ENCODE measurements around the gene HS6ST1.

HS6ST1 gene

GRCh38 chr2:128311755-128312341 is 6.8 kb downstream of the HS6ST1 start:
- no peak for TF ChIP-seq CTCF (IDR thresholded peaks at IDR 0.05; ENCODE audit: low read depth, low read length)
- DNase-seq (ENCODE audit: extremely low read depth, low read depth): no peak

- TF ChIP-seq CTCF (IDR thresholded peaks at IDR 0.05; ENCODE audit: low read depth, low read length): no peak
- no peak for DNase-seq (ENCODE audit: extremely low read depth, low read depth)
Measured at GRCh38 chr2:128311216-128311754, 7.4 kb downstream of the HS6ST1 start.

GRCh38 chr2:128310761-128311160 is 7.9 kb downstream of the HS6ST1 start:
- no peak for DNase-seq (ENCODE audit: extremely low read depth, low read depth)
- no peak for TF ChIP-seq CTCF (IDR thresholded peaks at IDR 0.05; ENCODE audit: low read depth, low read length)

- no peak for TF ChIP-seq CTCF (IDR thresholded peaks at IDR 0.05; ENCODE audit: low read depth, low read length)
- DNase-seq (ENCODE audit: extremely low read depth, low read depth): no peak
Measured at GRCh38 chr2:128310094-128310716, 8.5 kb downstream of the HS6ST1 start.

- no peak for TF ChIP-seq CTCF (IDR thresholded peaks at IDR 0.05; ENCODE audit: low read depth, low read length)
- no peak for DNase-seq (ENCODE audit: extremely low read depth, low read depth)
Measured at GRCh38 chr2:128309280-128310093, 9.2 kb downstream of the HS6ST1 start.

GRCh38 chr2:128308889-128309279 is 9.8 kb downstream of the HS6ST1 start:
- DNase-seq (ENCODE audit: extremely low read depth, low read depth): no peak
- no peak for TF ChIP-seq CTCF (IDR thresholded peaks at IDR 0.05; ENCODE audit: low read depth, low read length)

- TF ChIP-seq CTCF (IDR thresholded peaks at IDR 0.05; ENCODE audit: low read depth, low read length): no peak
- no peak for DNase-seq (ENCODE audit: extremely low read depth, low read depth)
Measured at GRCh38 chr2:128308284-128308731, 10.4 kb downstream of the HS6ST1 start.
